PC-9 (cell line): ENCODE data around the gene PGS1.

Source experiments
- CTCF ChIP-seq: fragments of 200-600 bp; sonication (generic); conservative IDR thresholded peaks from 2 replicates; pipeline ENCODE4 v1.6.1; 2017; ENCODE audit warnings: mixed run types, antibody characterized with exemption, mild to moderate bottlenecking, moderate library complexity
- EZH2 ChIP-seq: fragments of 200-600 bp; sonication (generic); IDR thresholded peaks from 2 replicates; pipeline ENCODE4 v1.8.0; 2017; ENCODE audit warnings: antibody characterized with exemption, low read depth

GRCh38 chr17:78387977-78388941 is 9.8 kb downstream of the PGS1 start:
- no peak for TF ChIP-seq EZH2
- no peak for TF ChIP-seq CTCF
